SU-DHL-6 (cell line): ENCODE measurements around the gene MCAT.

Source experiments
- H2AFZ ChIP-seq: fragments of 200-600 bp; sonication (generic); 2 replicates; pipeline ENCODE4 v1.6.1; 2014; ENCODE audit warnings: low read depth, mild to moderate bottlenecking, moderate library complexity, mixed read lengths, antibody characterized with exemption, low read length; ENCODE audit not compliant: severe bottlenecking
- H3F3A ChIP-seq: fragments of 200-600 bp; shearing (Covaris generic); 2 replicates; pipeline ENCODE4 v1.6.0; 2016; ENCODE audit warnings: antibody characterized with exemption, mild to moderate bottlenecking; ENCODE audit not compliant: insufficient read depth
- H3K27ac ChIP-seq: fragments of 200-600 bp; sonication (generic); 2 replicates; pipeline ENCODE4 v1.5.1; 2016; ENCODE audit warnings: low read depth, mild to moderate bottlenecking, low read length, moderate library complexity, mixed read lengths
- H3K27me3 ChIP-seq: fragments of 200-600 bp; sonication (generic), shearing (Covaris generic); 2 replicates; pipeline ENCODE4 v1.6.0; 2014; ENCODE audit warnings: mild to moderate bottlenecking, low read length
- H3K36me3 ChIP-seq: fragments of 200-600 bp; sonication (generic); 2 replicates; pipeline ENCODE4 v1.6.1; 2014; ENCODE audit warnings: mild to moderate bottlenecking, low read length, mixed read lengths
- H3K4me2 ChIP-seq: fragments of 300-600, 200-600 bp; shearing (Covaris generic), sonication (generic); 2 replicates; pipeline ENCODE4 v1.6.0; 2014; ENCODE audit warnings: low read length, low read depth, mild to moderate bottlenecking; ENCODE audit not compliant: poor library complexity, severe bottlenecking
- H3K4me3 ChIP-seq: fragments of 200-600 bp; sonication (generic); 2 replicates; pipeline ENCODE4 v1.5.1; 2014; ENCODE audit warnings: antibody characterized with exemption, low read length, mild to moderate bottlenecking, mixed read lengths; ENCODE audit not compliant: insufficient read depth, poor library complexity, severe bottlenecking
- H3K79me2 ChIP-seq: fragments of 200-600 bp; sonication (generic); 2 replicates; pipeline ENCODE4 v1.6.1; 2014; ENCODE audit warnings: mild to moderate bottlenecking, low read length, moderate library complexity; ENCODE audit not compliant: insufficient read depth
- H3K9ac ChIP-seq: fragments of 200-600 bp; sonication (generic); 2 replicates; pipeline ENCODE4 v1.7.0; 2014; ENCODE audit warnings: mild to moderate bottlenecking, low read length
- H3K9me2 ChIP-seq: fragments of 200-600 bp; sonication (generic); replicated peaks from 2 replicates; pipeline ENCODE4 v1.6.1; 2014; ENCODE audit warnings: low read length; ENCODE audit not compliant: insufficient read depth
- H3K9me3 ChIP-seq: fragments of 200-600 bp; sonication (generic); 2 replicates; pipeline ENCODE4 v1.6.1; 2014; ENCODE audit warnings: low read length, mixed read lengths; ENCODE audit not compliant: insufficient read depth
- H4K20me1 ChIP-seq: fragments of 200-600 bp; sonication (generic); 2 replicates; pipeline ENCODE4 v1.6.1; 2014; ENCODE audit warnings: low read depth, mild to moderate bottlenecking, antibody characterized with exemption, low read length, moderate library complexity, mixed read lengths
- EZH2phosphoT487 ChIP-seq: fragments of 200-600 bp; sonication (generic), shearing (Covaris generic); conservative IDR thresholded peaks from 2 replicates; pipeline ENCODE4 v1.6.1; 2018; ENCODE audit warnings: mild to moderate bottlenecking, antibody characterized with exemption, low read length, moderate library complexity, mixed read lengths
- TF ChIP-seq, protein P1 (sequence below): fragments of 200-600 bp; sonication (generic); IDR thresholded peaks from one replicate; pipeline ENCODE4 v1.5.1; 2017; ENCODE audit warnings: antibody characterized with exemption, mild to moderate bottlenecking, low read length, moderate library complexity; ENCODE audit not compliant: insufficient read depth, poor library complexity, severe bottlenecking

MCAT gene

DNA sequence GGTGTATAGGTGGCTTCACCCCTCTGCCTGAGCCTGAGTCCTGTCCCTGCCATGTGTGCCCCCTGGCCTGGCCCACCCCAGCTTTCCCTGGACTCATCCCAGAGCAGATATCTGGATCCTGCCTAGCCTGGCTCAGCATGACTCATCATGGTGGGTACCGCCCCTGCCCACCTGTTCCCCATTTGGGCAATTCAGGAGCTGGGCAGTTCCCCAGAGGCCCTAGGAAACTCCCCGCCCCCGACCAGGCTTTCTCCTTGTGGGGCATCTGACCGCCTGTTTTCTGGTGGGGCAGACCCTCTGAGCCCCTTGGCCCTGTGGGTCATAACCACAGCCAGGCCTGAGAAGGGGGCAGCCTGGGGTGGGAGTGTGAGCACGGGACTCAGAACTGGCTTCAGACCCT lies 12.6 kb upstream of the MCAT start:
- no peaks in the 10 kb centered on the region for H3K36me3 ChIP-seq
- no peak overlapping the region for H3K4me3 ChIP-seq
- no peaks in the 10 kb centered on the region for H3K9me2 ChIP-seq
- no peaks in the 10 kb centered on the region for H3F3A ChIP-seq
- H4K20me1 ChIP-seq: no peaks in the 10 kb centered on the region
- H3K27me3 ChIP-seq: 0 out of 2 replicates have a peak, but pooled peaks cover 3% of the 10 kb centered on the region
- no peak for TF ChIP-seq EZH2phosphoT487
- TF ChIP-seq, protein P1, sequence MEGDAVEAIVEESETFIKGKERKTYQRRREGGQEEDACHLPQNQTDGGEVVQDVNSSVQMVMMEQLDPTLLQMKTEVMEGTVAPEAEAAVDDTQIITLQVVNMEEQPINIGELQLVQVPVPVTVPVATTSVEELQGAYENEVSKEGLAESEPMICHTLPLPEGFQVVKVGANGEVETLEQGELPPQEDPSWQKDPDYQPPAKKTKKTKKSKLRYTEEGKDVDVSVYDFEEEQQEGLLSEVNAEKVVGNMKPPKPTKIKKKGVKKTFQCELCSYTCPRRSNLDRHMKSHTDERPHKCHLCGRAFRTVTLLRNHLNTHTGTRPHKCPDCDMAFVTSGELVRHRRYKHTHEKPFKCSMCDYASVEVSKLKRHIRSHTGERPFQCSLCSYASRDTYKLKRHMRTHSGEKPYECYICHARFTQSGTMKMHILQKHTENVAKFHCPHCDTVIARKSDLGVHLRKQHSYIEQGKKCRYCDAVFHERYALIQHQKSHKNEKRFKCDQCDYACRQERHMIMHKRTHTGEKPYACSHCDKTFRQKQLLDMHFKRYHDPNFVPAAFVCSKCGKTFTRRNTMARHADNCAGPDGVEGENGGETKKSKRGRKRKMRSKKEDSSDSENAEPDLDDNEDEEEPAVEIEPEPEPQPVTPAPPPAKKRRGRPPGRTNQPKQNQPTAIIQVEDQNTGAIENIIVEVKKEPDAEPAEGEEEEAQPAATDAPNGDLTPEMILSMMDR: no peak
- H3K27ac ChIP-seq: no peak overlapping the region
- H3K4me2 ChIP-seq: no peak overlapping the region
- no peaks in the 10 kb centered on the region for H3K9me3 ChIP-seq
- no peak overlapping the region for H3K9ac ChIP-seq
- H3K79me2 ChIP-seq: no peaks in the 10 kb centered on the region
- no peak overlapping the region for H2AFZ ChIP-seq

DNA sequence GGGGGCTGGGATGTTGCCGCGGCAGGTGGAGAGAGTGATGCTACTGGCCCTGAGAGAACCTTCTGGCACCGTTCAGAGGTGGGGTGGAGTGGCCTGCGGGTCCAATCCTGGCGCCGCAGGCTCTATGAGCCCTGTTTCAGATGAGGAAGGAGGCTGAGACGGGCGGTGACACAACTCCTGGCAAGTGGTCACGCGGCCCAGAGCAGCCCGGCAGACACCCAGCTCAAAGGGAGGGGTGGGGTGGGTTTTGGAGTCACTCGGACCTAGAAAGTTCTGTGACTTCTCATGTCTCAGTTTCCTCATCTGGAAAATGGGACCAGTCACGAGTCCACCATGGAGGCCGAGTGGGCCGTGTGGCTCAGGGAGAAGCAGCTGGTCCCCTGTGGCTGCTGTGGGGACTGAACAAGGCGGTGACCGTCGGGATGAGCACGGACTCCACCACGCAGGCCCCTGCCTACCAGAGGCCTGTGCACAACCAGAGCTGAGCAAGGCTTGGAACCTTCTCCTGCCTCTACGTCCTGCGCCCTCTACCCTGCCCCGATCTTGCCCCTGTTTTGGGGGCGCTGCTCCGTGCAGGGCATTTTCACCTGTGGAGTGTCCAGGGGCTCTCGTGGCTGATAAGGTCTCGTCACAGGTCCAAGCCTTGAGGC lies 11.8 kb upstream of the MCAT start:
- Histone ChIP-seq H3K4me3 (no peak overlapping the region), H3F3A (no peaks in the 10 kb centered on the region), H3K27me3 (0 out of 2 replicates have a peak, but pooled peaks cover 3% of the 10 kb centered on the region), H3K79me2 (no peaks in the 10 kb centered on the region), H3K36me3 (no peaks in the 10 kb centered on the region), H3K9me3 (no peaks in the 10 kb centered on the region), H3K9ac (no peak overlapping the region), H3K4me2 (no peak overlapping the region), H3K27ac (no peak overlapping the region), H4K20me1 (no peaks in the 10 kb centered on the region), H3K9me2 (no peaks in the 10 kb centered on the region), H2AFZ (no peak overlapping the region)
- TF ChIP-seq, protein P1: no peak
- TF ChIP-seq EZH2phosphoT487: no peak

DNA sequence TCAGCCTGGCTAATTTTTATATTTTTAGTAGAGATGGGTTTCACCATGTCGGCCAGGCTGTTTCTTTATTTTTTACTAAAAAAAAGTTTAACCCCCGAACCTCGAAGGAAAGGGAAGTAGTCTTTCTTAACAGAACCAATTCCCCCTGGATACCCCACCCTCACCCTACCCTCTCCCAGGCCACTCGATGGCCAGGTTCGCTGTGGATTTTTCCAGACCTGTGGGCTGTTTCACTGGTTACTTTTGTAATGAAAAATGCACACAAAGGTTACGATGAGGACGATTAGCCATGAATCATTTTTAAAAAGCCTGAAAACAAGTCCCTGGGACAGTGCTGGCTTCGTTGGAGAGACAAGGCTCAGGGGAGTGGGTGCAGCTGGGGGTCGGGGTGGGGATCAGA lies 10.7 kb upstream of the MCAT start:
- Histone ChIP-seq H3K9me2 (no peaks in the 10 kb centered on the region), H3K27ac (no peak overlapping the region), H2AFZ (no peak overlapping the region), H3K79me2 (no peaks in the 10 kb centered on the region), H3K4me2 (no peak overlapping the region), H3K36me3 (no peaks in the 10 kb centered on the region), H3K4me3 (no peak overlapping the region), H3K9ac (no peak overlapping the region), H3K27me3 (0 out of 2 replicates have a peak, but pooled peaks cover 3% of the 10 kb centered on the region), H3K9me3 (no peaks in the 10 kb centered on the region), H4K20me1 (no peaks in the 10 kb centered on the region), H3F3A (no peaks in the 10 kb centered on the region)
- no peak for TF ChIP-seq EZH2phosphoT487
- TF ChIP-seq, protein P1: no peak
